Skin epidermis (tissue), 12 donors: ENCODE results near the gene ATP8B4.
A peak's percentile ranks its signal among the peaks of the same experiment; 100 is the strongest.
"Not testable (repeated sequence)": the region's sequence is repeated elsewhere in the genome, so short reads cannot be mapped to it uniquely, and the experiment has no call there.

Experiments
- H3K27ac ChIP-seq, 21 experiments: fragments of 200-600 bp; sonication (generic) in 11 of 21; one replicate each; pipeline ENCODE4 v1.5.0; 2020; ENCODE audit warnings: mild to moderate bottlenecking in 3 of 21, inconsistent platforms in 2 of 21, moderate library complexity in 2 of 21
- H3K4me3 ChIP-seq, 7 experiments: fragments of 200-600 bp; sonication (generic) in 2 of 7; one replicate each; pipeline ENCODE4 v1.5.0; 2020; ENCODE audit warnings: inconsistent platforms in 2 of 7, mild to moderate bottlenecking in 2 of 7, moderate library complexity in 1 of 7

The ATP8B4 gene

GRCh38 chr15:50140098-50140497, 21.1 kb upstream of the ATP8B4 start:
- Histone ChIP-seq H3K27ac (no peak overlapping the region), H3K4me3 (no peak overlapping the region)

- no peak overlapping the region for H3K4me3 ChIP-seq
- peak overlapping the region in 1 of 21 experiments; percentile 44 for H3K27ac ChIP-seq
These were observed 19.4 kb upstream of the ATP8B4 start for GRCh38 chr15:50138391-50138790.

- Histone ChIP-seq H3K4me3 (no peak overlapping the region), H3K27ac (peak overlapping the region in 4 of 21 experiments; percentile 12 to 44 (median 32))
These were observed 18.9 kb upstream of the ATP8B4 start for GRCh38 chr15:50137893-50138292.

GRCh38 chr15:50137330-50137761, 18.3 kb upstream of the ATP8B4 start:
- peak overlapping the region in 5 of 21 experiments; percentile 3 to 74 (median 32) for H3K27ac ChIP-seq

GRCh38 chr15:50135031-50135551, 16.1 kb upstream of the ATP8B4 start:
- H3K27ac ChIP-seq = peak overlapping the region in 9 of 21 experiments; percentile 17 to 74 (median 47)
- H3K4me3 ChIP-seq = no peak overlapping the region

More at GRCh38 chr15:50137330-50137761, 18.3 kb upstream of the ATP8B4 start:
- H3K4me3 ChIP-seq = no peak overlapping the region

- Histone ChIP-seq H3K4me3 (no peak overlapping the region), H3K27ac (peak overlapping the region in 7 of 21 experiments; percentile 26 to 74 (median 47))
These were observed 15.5 kb upstream of the ATP8B4 start for GRCh38 chr15:50134524-50135024.

GRCh38 chr15:50132251-50132984, 13.4 kb upstream of the ATP8B4 start:
- H3K27ac ChIP-seq, H3K4me3 ChIP-seq: not testable (repeated sequence)

GRCh38 chr15:50131617-50132016, 12.6 kb upstream of the ATP8B4 start:
- no peak overlapping the region for H3K4me3 ChIP-seq
- H3K27ac ChIP-seq = no peak overlapping the region

GRCh38 chr15:50128266-50128665, 9.2 kb upstream of the ATP8B4 start:
- Histone ChIP-seq H3K27ac (no peak overlapping the region), H3K4me3 (no peak overlapping the region)

- Histone ChIP-seq H3K4me3 (no peak overlapping the region), H3K27ac (no peak overlapping the region)
These were observed 8.3 kb upstream of the ATP8B4 start for GRCh38 chr15:50127255-50127777.

GRCh38 chr15:50126072-50126471, 7.0 kb upstream of the ATP8B4 start:
- Histone ChIP-seq H3K4me3 (no peak overlapping the region), H3K27ac (no peak overlapping the region)

- no peak overlapping the region for H3K27ac ChIP-seq
These were observed 5.6 kb upstream of the ATP8B4 start for GRCh38 chr15:50124631-50125030.

GRCh38 chr15:50123861-50124557, 5.0 kb upstream of the ATP8B4 start:
- Histone ChIP-seq H3K4me3 (no peak overlapping the region), H3K27ac (no peak overlapping the region)

More at GRCh38 chr15:50124631-50125030, 5.6 kb upstream of the ATP8B4 start:
- no peak overlapping the region for H3K4me3 ChIP-seq

GRCh38 chr15:50120729-50121128, 1.7 kb upstream of the ATP8B4 start:
- no peak overlapping the region for H3K4me3 ChIP-seq
- H3K27ac ChIP-seq = no peak overlapping the region

GRCh38 chr15:50117431-50118027, 1.5 kb downstream of the ATP8B4 start:
- Histone ChIP-seq H3K27ac (no peak overlapping the region), H3K4me3 (no peak overlapping the region)

- no peak overlapping the region for H3K4me3 ChIP-seq
- H3K27ac ChIP-seq = no peak overlapping the region
These were observed 2.6 kb downstream of the ATP8B4 start for GRCh38 chr15:50116477-50116876.

- Histone ChIP-seq H3K27ac (peak overlapping the region in 3 of 21 experiments; percentile 5 to 50 (median 13)), H3K4me3 (no peak overlapping the region)
These were observed 4.8 kb downstream of the ATP8B4 start for GRCh38 chr15:50113992-50114780.

GRCh38 chr15:50113187-50113505, 5.9 kb downstream of the ATP8B4 start:
- Histone ChIP-seq H3K27ac (peak overlapping the region in 10 of 21 experiments; percentile 8 to 64 (median 44)), H3K4me3 (peak overlapping the region in 1 of 7 experiments; percentile 1)

GRCh38 chr15:50112488-50113186, 6.4 kb downstream of the ATP8B4 start:
- Histone ChIP-seq H3K4me3 (peak overlapping the region in 1 of 7 experiments; percentile 1), H3K27ac (peak overlapping the region in 12 of 21 experiments; percentile 8 to 65 (median 37))
